Sigmoid colon (tissue), 3 donors: ENCODE measurements around the gene HEPACAM2.

ENCODE experiments used
- POLR2A ChIP-seq, 2 donors: fragments of 450-650 bp; IDR thresholded peaks; one replicate each; pipeline ENCODE4 v1.6.1; 2016; ENCODE audit warnings: antibody characterized with exemption in 2 of 2, mild to moderate bottlenecking in 2 of 2, moderate library complexity in 2 of 2
- TF ChIP-seq, protein P1 (sequence below), 4 experiments: fragments of 450-650 bp in 3 of 4; fragments of 200-600 bp in 1 of 4; IDR thresholded peaks; one replicate each; pipeline ENCODE4 v1.5.1; 2016 to 2019; ENCODE audit warnings: antibody characterized with exemption in 4 of 4, mild to moderate bottlenecking in 3 of 4, moderate library complexity in 2 of 4

- TF ChIP-seq, protein P1, sequence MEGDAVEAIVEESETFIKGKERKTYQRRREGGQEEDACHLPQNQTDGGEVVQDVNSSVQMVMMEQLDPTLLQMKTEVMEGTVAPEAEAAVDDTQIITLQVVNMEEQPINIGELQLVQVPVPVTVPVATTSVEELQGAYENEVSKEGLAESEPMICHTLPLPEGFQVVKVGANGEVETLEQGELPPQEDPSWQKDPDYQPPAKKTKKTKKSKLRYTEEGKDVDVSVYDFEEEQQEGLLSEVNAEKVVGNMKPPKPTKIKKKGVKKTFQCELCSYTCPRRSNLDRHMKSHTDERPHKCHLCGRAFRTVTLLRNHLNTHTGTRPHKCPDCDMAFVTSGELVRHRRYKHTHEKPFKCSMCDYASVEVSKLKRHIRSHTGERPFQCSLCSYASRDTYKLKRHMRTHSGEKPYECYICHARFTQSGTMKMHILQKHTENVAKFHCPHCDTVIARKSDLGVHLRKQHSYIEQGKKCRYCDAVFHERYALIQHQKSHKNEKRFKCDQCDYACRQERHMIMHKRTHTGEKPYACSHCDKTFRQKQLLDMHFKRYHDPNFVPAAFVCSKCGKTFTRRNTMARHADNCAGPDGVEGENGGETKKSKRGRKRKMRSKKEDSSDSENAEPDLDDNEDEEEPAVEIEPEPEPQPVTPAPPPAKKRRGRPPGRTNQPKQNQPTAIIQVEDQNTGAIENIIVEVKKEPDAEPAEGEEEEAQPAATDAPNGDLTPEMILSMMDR (IDR thresholded peaks at IDR 0.05): no peak
- TF ChIP-seq POLR2A (IDR thresholded peaks at IDR 0.05): no peak
These were observed 39.0 kb upstream of the HEPACAM2 start for GRCh38 chr7:93265220-93265619.
